ENCODE data around the gene TUT7. TPM values are rescaled to one million over a fixed set of nuclear protein-coding genes. Genes with fewer than 3 reads are reported as not detected.
A peak's percentile ranks its signal among the peaks of the same experiment; 100 is the strongest.
"Not testable (repeated sequence)": the region's sequence is repeated elsewhere in the genome, so short reads cannot be mapped to it uniquely, and the experiment has no call there.

The TUT7 gene
- total and polyA plus RNA-seq, 2 experiments from 2014 or later: 21.4 to 23.8 TPM

DNA sequence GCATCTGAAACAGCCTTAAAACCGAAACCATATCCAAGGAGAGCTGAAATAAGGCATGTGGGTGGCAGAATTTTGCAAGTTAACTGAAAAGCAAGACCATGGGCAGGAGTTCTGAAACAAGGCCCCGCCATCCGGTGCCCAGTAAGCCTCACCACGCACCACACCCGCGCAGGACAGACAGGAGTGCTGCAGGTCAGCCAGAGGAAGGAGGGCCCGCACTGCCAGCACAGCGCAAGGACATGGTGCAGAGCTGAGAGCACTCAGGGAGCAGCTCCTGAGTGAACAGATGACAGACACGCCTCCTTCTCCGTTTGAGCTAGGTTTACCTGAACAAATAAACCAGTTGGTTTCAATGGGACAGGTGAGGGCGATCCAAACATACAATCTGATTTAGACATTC, 55.3 kb downstream of the TUT7 start:
- H3K9me3 Mint-ChIP-seq: no peaks in the 10 kb centered on the region
- no peaks in the 10 kb centered on the region for H3K27me3 ChIP-seq (ENCODE audit: insufficient read depth)
- no peak overlapping the region for H3K4me3 ChIP-seq
- no peak for ATAC-seq
- H3K9me2 ChIP-seq (ENCODE audit: insufficient read depth): no peaks in the 10 kb centered on the region
- no peak overlapping the region for H3K4me3 Mint-ChIP-seq
- H4K20me1 ChIP-seq (replicated peaks; ENCODE audit: insufficient read depth): no peaks in the 10 kb centered on the region
- no peak for TF ChIP-seq STAT1 (IDR thresholded peaks at IDR 0.05; ENCODE audit: unreplicated experiment)
- no peaks in the 10 kb centered on the region for H3F3A ChIP-seq (replicated peaks; ENCODE audit: low read depth)
- H3K4me2 ChIP-seq: no peak overlapping the region
- DNase-seq (ENCODE audit: low spot score): no peak
- peaks cover 9% of the 10 kb centered on the region for H3K4me1 Mint-ChIP-seq
- H3K79me2 ChIP-seq (replicated peaks; ENCODE audit: insufficient read depth): no peaks in the 10 kb centered on the region
- H2AFZ ChIP-seq: no peak overlapping the region
- H3K36me3 ChIP-seq (ENCODE audit: insufficient read depth): peaks cover 3% of the 10 kb centered on the region; the same call in 1 of the 2 replicates
- H3K27ac ChIP-seq (ENCODE audit: low read depth): no peak overlapping the region
- H3K27ac Mint-ChIP-seq: no peak overlapping the region
- H3K4me1 ChIP-seq (ENCODE audit: insufficient read depth): peaks cover 8% of the 10 kb centered on the region
- peaks cover 36% of the 10 kb centered on the region for H3K36me3 Mint-ChIP-seq (ENCODE audit: low read depth)
- no peaks in the 10 kb centered on the region for H3K27me3 Mint-ChIP-seq (ENCODE audit: insufficient read depth, low read depth, poor library complexity)

- H3K79me2 ChIP-seq (replicated peaks; ENCODE audit: insufficient read depth); H2AFZ ChIP-seq; H3K36me3 ChIP-seq (ENCODE audit: insufficient read depth); DNase-seq (ENCODE audit: low spot score); H4K20me1 ChIP-seq (replicated peaks; ENCODE audit: insufficient read depth); H3K27me3 ChIP-seq (ENCODE audit: insufficient read depth); H3K27me3 Mint-ChIP-seq (ENCODE audit: insufficient read depth, low read depth, poor library complexity); H3K27ac ChIP-seq (ENCODE audit: low read depth); H3K9me3 Mint-ChIP-seq; H3K36me3 Mint-ChIP-seq (ENCODE audit: low read depth); ATAC-seq; H3K4me3 ChIP-seq; H3K9me2 ChIP-seq (ENCODE audit: insufficient read depth); H3K4me3 Mint-ChIP-seq; H3F3A ChIP-seq (replicated peaks; ENCODE audit: low read depth); H3K27ac Mint-ChIP-seq; H3K4me2 ChIP-seq: not testable (repeated sequence)
- H3K4me1 ChIP-seq (ENCODE audit: insufficient read depth): peaks cover 18% of the 10 kb centered on the region
- H3K4me1 Mint-ChIP-seq: peaks cover 32% of the 10 kb centered on the region
Observed at GRCh38 chr9:86290341-86290740, 63.9 kb downstream of the TUT7 start.

DNA sequence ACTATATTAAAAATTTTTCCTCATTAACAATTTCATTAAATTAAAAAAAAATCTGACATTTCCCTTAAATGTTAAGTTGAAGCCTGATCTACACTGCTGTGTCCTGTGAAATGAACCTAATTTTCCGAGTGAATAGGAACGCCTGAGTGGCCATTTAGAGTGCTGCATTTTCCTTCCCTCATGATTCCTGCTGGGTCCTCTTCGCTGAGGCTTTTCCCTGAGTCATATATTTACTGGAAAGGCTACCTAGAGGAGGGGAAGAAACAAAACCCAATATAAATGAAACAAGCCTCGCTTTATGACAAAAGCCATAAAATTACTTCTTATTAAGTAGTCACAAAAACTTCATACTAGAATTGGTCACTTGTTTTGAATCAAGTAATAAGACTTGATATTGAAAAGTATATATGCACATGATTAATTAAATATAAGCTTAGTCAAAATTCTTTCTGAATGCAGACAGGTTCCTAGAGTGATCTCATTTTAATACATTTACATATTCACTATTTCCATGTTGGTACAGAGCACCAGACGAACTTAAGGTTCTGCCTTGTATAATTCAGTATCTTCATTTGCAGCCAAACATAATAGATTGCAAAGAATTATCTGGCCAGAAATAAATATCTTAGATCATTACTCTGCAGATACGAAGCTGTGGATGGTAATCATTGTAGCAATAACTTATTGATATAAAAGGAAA, 65.6 kb downstream of the TUT7 start:
- H4K20me1 ChIP-seq (replicated peaks; ENCODE audit: insufficient read depth): no peaks in the 10 kb centered on the region
- H3K9me2 ChIP-seq (ENCODE audit: insufficient read depth): no peaks in the 10 kb centered on the region
- no peak overlapping the region for H2AFZ ChIP-seq
- no peak for DNase-seq (ENCODE audit: low spot score)
- no peaks in the 10 kb centered on the region for H3K79me2 ChIP-seq (replicated peaks; ENCODE audit: insufficient read depth)
- H3K4me1 ChIP-seq (ENCODE audit: insufficient read depth): peaks cover 18% of the 10 kb centered on the region
- H3K4me2 ChIP-seq: 0 out of 2 replicates have a peak overlapping the region, but pooled peaks have one; percentile 1
- H3K27ac Mint-ChIP-seq: peak overlapping the region; percentile 96
- peaks cover 5% of the 10 kb centered on the region for H3K27me3 Mint-ChIP-seq (ENCODE audit: insufficient read depth, low read depth, poor library complexity)
- no peaks in the 10 kb centered on the region for H3K9me3 Mint-ChIP-seq
- H3K36me3 ChIP-seq (ENCODE audit: insufficient read depth): no peaks in the 10 kb centered on the region
- H3F3A ChIP-seq (replicated peaks; ENCODE audit: low read depth): no peaks in the 10 kb centered on the region
- H3K4me3 ChIP-seq: no peak overlapping the region
- H3K4me3 Mint-ChIP-seq: peak overlapping the region; percentile 48; the same call in 2 of the 3 replicates
- H3K27me3 ChIP-seq (ENCODE audit: insufficient read depth): no peaks in the 10 kb centered on the region
- peak; percentile 24 for ATAC-seq
- no peak overlapping the region for H3K27ac ChIP-seq (ENCODE audit: low read depth)
- peaks cover 32% of the 10 kb centered on the region for H3K4me1 Mint-ChIP-seq
- H3K36me3 Mint-ChIP-seq (ENCODE audit: low read depth): no peaks in the 10 kb centered on the region
- TF ChIP-seq EZH2phosphoT487 (IDR thresholded peaks at IDR 0.05; ENCODE audit: unreplicated experiment) (no peak), ZNF331 (CRISPR knock-in tag; IDR thresholded peaks at IDR 0.05; ENCODE audit: low read depth) (no peak), EZH2 (IDR thresholded peaks at IDR 0.05; ENCODE audit: low read depth, unreplicated experiment) (no peak), STAT1 (IDR thresholded peaks at IDR 0.05; ENCODE audit: unreplicated experiment) (no peak), CTCF (conservative IDR thresholded peaks at IDR 0.05; ENCODE audit: low read depth in 2 of 2) (no peak), REST (IDR thresholded peaks at IDR 0.05; ENCODE audit: unreplicated experiment) (no peak), CREB1 (CRISPR knock-in tag; IDR thresholded peaks at IDR 0.05; ENCODE audit: low read depth) (no peak)
- TF ChIP-seq, protein P1, sequence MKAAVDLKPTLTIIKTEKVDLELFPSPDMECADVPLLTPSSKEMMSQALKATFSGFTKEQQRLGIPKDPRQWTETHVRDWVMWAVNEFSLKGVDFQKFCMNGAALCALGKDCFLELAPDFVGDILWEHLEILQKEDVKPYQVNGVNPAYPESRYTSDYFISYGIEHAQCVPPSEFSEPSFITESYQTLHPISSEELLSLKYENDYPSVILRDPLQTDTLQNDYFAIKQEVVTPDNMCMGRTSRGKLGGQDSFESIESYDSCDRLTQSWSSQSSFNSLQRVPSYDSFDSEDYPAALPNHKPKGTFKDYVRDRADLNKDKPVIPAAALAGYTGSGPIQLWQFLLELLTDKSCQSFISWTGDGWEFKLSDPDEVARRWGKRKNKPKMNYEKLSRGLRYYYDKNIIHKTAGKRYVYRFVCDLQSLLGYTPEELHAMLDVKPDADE (IDR thresholded peaks at IDR 0.05): no peak

All from GM23338 (cell line).